ENCODE measurements around the gene TAPBP.
"Not testable (repeated sequence)": the region's sequence is repeated elsewhere in the genome, so short reads cannot be mapped to it uniquely, and the experiment has no call there.

TAPBP gene

GRCh38 chr6:33313709-33314514, at the start of gene TAPBP:
Gene TAPBP, minus strand, starts transcription at chr6:33314078. Its CDS starts 37 bp downstream, at chr6:33314041.
- Mint-ChIP-seq H3K27ac (peak within 1 kb of the TSS; percentile 100), H3K27me3 (no peaks in the 10 kb centered on the region), H3K36me3 (peaks cover 20% of the 10 kb centered on the region), H3K4me1 (peaks cover 41% of the 10 kb centered on the region), H3K4me3 (peak within 1 kb of the TSS; percentile 94), H3K9me3 (no peaks in the 10 kb centered on the region)
- DNase-seq (ENCODE audit: low spot score in 2 of 2) (peak; percentile 82 to 92), ATAC-seq (ENCODE audit: low read depth) (peak; percentile 58)

- DNase-seq (ENCODE audit: low spot score in 2 of 2); H3K4me3 Mint-ChIP-seq; H3K27me3 Mint-ChIP-seq; ATAC-seq (ENCODE audit: low read depth); H3K36me3 Mint-ChIP-seq; H3K9me3 Mint-ChIP-seq; H3K27ac Mint-ChIP-seq; H3K4me1 Mint-ChIP-seq: not testable (repeated sequence)
These were observed 49.6 kb upstream of the TAPBP start for GRCh38 chr6:33363486-33363885.

- no peak for DNase-seq (ENCODE audit: low spot score in 2 of 2)
- no peak overlapping the region for H3K27ac Mint-ChIP-seq
- ATAC-seq (ENCODE audit: low read depth): no peak
- no peaks in the 10 kb centered on the region for H3K36me3 Mint-ChIP-seq
- no peaks in the 10 kb centered on the region for H3K4me1 Mint-ChIP-seq
- H3K4me3 Mint-ChIP-seq: no peak overlapping the region
- H3K27me3 Mint-ChIP-seq: peaks cover 10% of the 10 kb centered on the region
- H3K9me3 Mint-ChIP-seq: no peaks in the 10 kb centered on the region
These were observed 45.5 kb upstream of the TAPBP start for GRCh38 chr6:33359331-33359730.

- H3K4me1 Mint-ChIP-seq; H3K27me3 Mint-ChIP-seq; DNase-seq (ENCODE audit: low spot score in 2 of 2); ATAC-seq (ENCODE audit: low read depth); H3K36me3 Mint-ChIP-seq; H3K9me3 Mint-ChIP-seq; H3K4me3 Mint-ChIP-seq; H3K27ac Mint-ChIP-seq: not testable (repeated sequence)
These were observed 43.4 kb upstream of the TAPBP start for GRCh38 chr6:33357160-33357871.

GRCh38 chr6:33356295-33356694, 42.4 kb upstream of the TAPBP start:
- ATAC-seq (ENCODE audit: low read depth) (no peak), DNase-seq (ENCODE audit: low spot score in 2 of 2) (no peak)
- H3K4me1 Mint-ChIP-seq: no peaks in the 10 kb centered on the region
- no peak overlapping the region for H3K27ac Mint-ChIP-seq
- no peaks in the 10 kb centered on the region for H3K9me3 Mint-ChIP-seq
- no peaks in the 10 kb centered on the region for H3K36me3 Mint-ChIP-seq
- H3K27me3 Mint-ChIP-seq: peaks cover 4% of the 10 kb centered on the region
- H3K4me3 Mint-ChIP-seq: no peak overlapping the region

GRCh38 chr6:33355860-33356259, 42.0 kb upstream of the TAPBP start:
- not testable (repeated sequence) for H3K27me3 Mint-ChIP-seq

GRCh38 chr6:33347816-33348215, 33.9 kb upstream of the TAPBP start:
- Mint-ChIP-seq H3K9me3 (no peaks in the 10 kb centered on the region), H3K27me3 (no peaks in the 10 kb centered on the region), H3K36me3 (no peaks in the 10 kb centered on the region), H3K4me1 (peaks cover 21% of the 10 kb centered on the region), H3K4me3 (no peak overlapping the region), H3K27ac (no peak overlapping the region)
- DNase-seq (ENCODE audit: low spot score in 2 of 2) (no peak), ATAC-seq (ENCODE audit: low read depth) (no peak)

More at GRCh38 chr6:33355860-33356259, 42.0 kb upstream of the TAPBP start:
- H3K4me3 Mint-ChIP-seq; H3K36me3 Mint-ChIP-seq; ATAC-seq (ENCODE audit: low read depth); DNase-seq (ENCODE audit: low spot score in 2 of 2); H3K4me1 Mint-ChIP-seq; H3K9me3 Mint-ChIP-seq; H3K27ac Mint-ChIP-seq: not testable (repeated sequence)

- ATAC-seq (ENCODE audit: low read depth); H3K27ac Mint-ChIP-seq; H3K4me3 Mint-ChIP-seq; H3K36me3 Mint-ChIP-seq; H3K27me3 Mint-ChIP-seq; DNase-seq (ENCODE audit: low spot score in 2 of 2); H3K9me3 Mint-ChIP-seq: not testable (repeated sequence)
- peaks cover 21% of the 10 kb centered on the region for H3K4me1 Mint-ChIP-seq
These were observed 33.1 kb upstream of the TAPBP start for GRCh38 chr6:33346972-33347371.

GRCh38 chr6:33344701-33345697, 31.1 kb upstream of the TAPBP start:
- H3K27ac Mint-ChIP-seq: peak overlapping the region; percentile 88
- peak; percentile 19 for ATAC-seq (ENCODE audit: low read depth)
- H3K4me3 Mint-ChIP-seq: peak overlapping the region; percentile 74
- peaks cover 25% of the 10 kb centered on the region for H3K4me1 Mint-ChIP-seq
- no peaks in the 10 kb centered on the region for H3K9me3 Mint-ChIP-seq
- no peaks in the 10 kb centered on the region for H3K36me3 Mint-ChIP-seq
- no peaks in the 10 kb centered on the region for H3K27me3 Mint-ChIP-seq
- DNase-seq (ENCODE audit: low spot score in 2 of 2): peak; percentile 47 to 75

- peak; percentile 81 for ATAC-seq (ENCODE audit: low read depth)
- H3K9me3 Mint-ChIP-seq: no peaks in the 10 kb centered on the region
- no peaks in the 10 kb centered on the region for H3K36me3 Mint-ChIP-seq
- DNase-seq (ENCODE audit: low spot score in 2 of 2): peak; percentile 27 to 63
- H3K4me3 Mint-ChIP-seq: peak overlapping the region; percentile 74
- H3K27me3 Mint-ChIP-seq: no peaks in the 10 kb centered on the region
- H3K27ac Mint-ChIP-seq: peak overlapping the region; percentile 88
- peaks cover 24% of the 10 kb centered on the region for H3K4me1 Mint-ChIP-seq
These were observed 30.2 kb upstream of the TAPBP start for GRCh38 chr6:33343953-33344611.

GRCh38 chr6:33343606-33343952, 29.7 kb upstream of the TAPBP start:
- Mint-ChIP-seq H3K4me3 (peak overlapping the region; percentile 74), H3K4me1 (peaks cover 27% of the 10 kb centered on the region), H3K27ac (peak overlapping the region; percentile 88)
- not testable (repeated sequence) for ATAC-seq (ENCODE audit: low read depth); DNase-seq (ENCODE audit: low spot score in 2 of 2); H3K27me3 Mint-ChIP-seq; H3K36me3 Mint-ChIP-seq; H3K9me3 Mint-ChIP-seq

- no peaks in the 10 kb centered on the region for H3K9me3 Mint-ChIP-seq
- DNase-seq (ENCODE audit: low spot score in 2 of 2) (no peak), ATAC-seq (ENCODE audit: low read depth) (no peak)
- no peak overlapping the region for H3K4me3 Mint-ChIP-seq
- no peak overlapping the region for H3K27ac Mint-ChIP-seq
- no peaks in the 10 kb centered on the region for H3K36me3 Mint-ChIP-seq
- no peaks in the 10 kb centered on the region for H3K27me3 Mint-ChIP-seq
- peaks cover 18% of the 10 kb centered on the region for H3K4me1 Mint-ChIP-seq
These were observed 25.3 kb upstream of the TAPBP start for GRCh38 chr6:33339193-33339592.

- no peaks in the 10 kb centered on the region for H3K27me3 Mint-ChIP-seq
- ATAC-seq (ENCODE audit: low read depth) (no peak), DNase-seq (ENCODE audit: low spot score in 2 of 2) (no peak)
- no peak overlapping the region for H3K27ac Mint-ChIP-seq
- H3K9me3 Mint-ChIP-seq: no peaks in the 10 kb centered on the region
- H3K4me1 Mint-ChIP-seq: peaks cover 21% of the 10 kb centered on the region
- H3K36me3 Mint-ChIP-seq: no peaks in the 10 kb centered on the region
- H3K4me3 Mint-ChIP-seq: no peak overlapping the region
These were observed 22.6 kb upstream of the TAPBP start for GRCh38 chr6:33336495-33336894.

All from memory B cell (primary cell).